Coronary artery (tissue), 2 donors: ENCODE data around the gene ZPBP2.

Experiments used
- DNase-seq: peaks from one replicate; pipeline ENCODE4 v3.0.0-alpha.2; 2017; ENCODE audit warnings: low spot score
- H3K27ac ChIP-seq, 2 donors: fragments of 200-600 bp; sonication (generic); one replicate each; pipeline ENCODE4 v1.5.1; 2016 to 2019
- H3K4me3 ChIP-seq: fragments of 200-600 bp; sonication (generic); 2 replicates; pipeline ENCODE4 v1.5.1; 2016; ENCODE audit warnings: mild to moderate bottlenecking, moderate library complexity
- TF ChIP-seq, protein P1 (sequence below): fragments of 200-600 bp; sonication (generic); IDR thresholded peaks from one replicate; pipeline ENCODE4 v1.5.1; 2019; ENCODE audit warnings: antibody characterized with exemption

ZPBP2 gene

DNA sequence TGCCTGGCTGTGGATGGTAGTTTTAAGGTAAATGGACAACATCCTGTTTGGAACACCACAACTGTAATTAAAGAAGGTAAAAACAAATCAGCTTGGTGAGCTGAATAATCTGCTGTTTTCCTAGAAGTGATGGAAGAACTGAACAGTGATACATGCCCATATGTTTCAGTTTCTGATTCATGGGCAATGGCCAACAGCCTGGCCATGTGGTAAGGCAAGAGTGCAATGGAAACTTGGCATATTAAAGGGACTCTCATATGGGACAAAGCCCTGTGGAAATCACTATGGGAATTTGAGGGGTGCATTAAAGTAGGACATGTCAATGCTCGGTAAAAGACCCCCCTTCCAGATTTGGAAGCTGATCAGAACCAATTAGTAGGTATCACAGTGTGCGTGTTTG lies 41.7 kb upstream of the ZPBP2 start:
- no peak for DNase-seq
- TF ChIP-seq, protein P1, sequence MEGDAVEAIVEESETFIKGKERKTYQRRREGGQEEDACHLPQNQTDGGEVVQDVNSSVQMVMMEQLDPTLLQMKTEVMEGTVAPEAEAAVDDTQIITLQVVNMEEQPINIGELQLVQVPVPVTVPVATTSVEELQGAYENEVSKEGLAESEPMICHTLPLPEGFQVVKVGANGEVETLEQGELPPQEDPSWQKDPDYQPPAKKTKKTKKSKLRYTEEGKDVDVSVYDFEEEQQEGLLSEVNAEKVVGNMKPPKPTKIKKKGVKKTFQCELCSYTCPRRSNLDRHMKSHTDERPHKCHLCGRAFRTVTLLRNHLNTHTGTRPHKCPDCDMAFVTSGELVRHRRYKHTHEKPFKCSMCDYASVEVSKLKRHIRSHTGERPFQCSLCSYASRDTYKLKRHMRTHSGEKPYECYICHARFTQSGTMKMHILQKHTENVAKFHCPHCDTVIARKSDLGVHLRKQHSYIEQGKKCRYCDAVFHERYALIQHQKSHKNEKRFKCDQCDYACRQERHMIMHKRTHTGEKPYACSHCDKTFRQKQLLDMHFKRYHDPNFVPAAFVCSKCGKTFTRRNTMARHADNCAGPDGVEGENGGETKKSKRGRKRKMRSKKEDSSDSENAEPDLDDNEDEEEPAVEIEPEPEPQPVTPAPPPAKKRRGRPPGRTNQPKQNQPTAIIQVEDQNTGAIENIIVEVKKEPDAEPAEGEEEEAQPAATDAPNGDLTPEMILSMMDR, result no peak
- H3K4me3 ChIP-seq, result no peak overlapping the region
- H3K27ac ChIP-seq, result no peak overlapping the region

DNA sequence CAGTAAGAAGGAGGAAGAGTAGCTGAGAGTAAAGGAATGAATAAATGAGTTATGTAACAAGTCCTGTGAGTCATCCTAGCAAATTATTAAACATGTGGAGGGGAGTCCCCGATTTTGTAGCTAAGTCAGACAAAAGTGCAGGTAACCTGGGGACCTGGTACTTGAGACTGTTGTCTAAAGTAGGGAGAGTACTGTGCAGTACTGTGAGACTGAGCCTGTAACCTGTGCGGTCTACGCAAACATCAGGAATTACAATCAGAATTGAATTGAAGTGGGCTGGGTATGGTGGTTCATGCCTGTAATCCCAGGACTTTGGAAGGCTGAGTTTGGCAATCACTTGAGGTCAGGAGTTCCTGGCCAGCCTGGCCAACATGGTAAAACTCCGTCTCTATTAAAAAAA lies 39.6 kb upstream of the ZPBP2 start:
- H3K4me3 ChIP-seq, result no peak overlapping the region
- TF ChIP-seq, protein P1, result no peak
- no peak overlapping the region for H3K27ac ChIP-seq
- DNase-seq, result no peak

DNA sequence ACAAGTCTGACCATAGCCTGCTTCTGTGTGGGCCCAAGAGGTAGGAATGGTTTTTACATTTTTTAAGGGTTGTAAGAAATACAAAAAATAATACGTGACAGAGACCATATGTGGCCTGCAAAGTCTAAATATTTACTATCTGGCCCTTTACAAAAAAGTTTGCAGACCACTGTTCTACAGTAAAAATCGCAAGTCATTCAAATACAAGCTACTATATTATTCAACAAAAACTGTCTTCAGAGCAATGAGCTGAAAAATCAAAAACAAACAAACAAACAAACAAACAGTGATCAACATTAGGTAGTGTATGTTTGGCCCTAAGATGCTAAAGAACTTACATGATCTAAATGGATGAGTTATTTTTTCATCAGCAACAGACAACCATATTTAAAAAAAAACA lies 36.4 kb upstream of the ZPBP2 start:
- H3K4me3 ChIP-seq, result no peak overlapping the region
- DNase-seq, result no peak
- TF ChIP-seq, protein P1, result no peak
- H3K27ac ChIP-seq, result no peak overlapping the region

DNA sequence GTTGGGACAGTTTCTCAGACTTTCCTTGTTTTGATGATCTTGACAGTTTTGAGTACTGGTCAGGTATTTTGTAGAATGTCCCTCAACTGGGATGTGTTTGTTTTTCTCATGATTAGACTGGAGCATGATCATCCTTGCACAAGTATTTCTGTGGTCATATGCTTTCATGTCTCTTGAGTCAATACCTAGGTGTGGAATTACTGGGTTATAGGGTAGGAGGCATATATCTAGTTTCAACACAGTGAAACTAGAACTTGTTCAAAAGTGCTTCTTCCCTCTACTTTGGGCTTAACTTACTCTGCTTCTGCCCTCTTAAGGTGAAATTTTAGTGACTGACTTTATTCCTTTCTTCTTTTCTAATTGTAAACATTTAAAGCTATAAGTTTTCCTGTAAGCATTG lies 34.0 kb upstream of the ZPBP2 start:
- no peak overlapping the region for H3K4me3 ChIP-seq
- no peak for DNase-seq
- TF ChIP-seq, protein P1, result no peak
- no peak overlapping the region for H3K27ac ChIP-seq

DNA sequence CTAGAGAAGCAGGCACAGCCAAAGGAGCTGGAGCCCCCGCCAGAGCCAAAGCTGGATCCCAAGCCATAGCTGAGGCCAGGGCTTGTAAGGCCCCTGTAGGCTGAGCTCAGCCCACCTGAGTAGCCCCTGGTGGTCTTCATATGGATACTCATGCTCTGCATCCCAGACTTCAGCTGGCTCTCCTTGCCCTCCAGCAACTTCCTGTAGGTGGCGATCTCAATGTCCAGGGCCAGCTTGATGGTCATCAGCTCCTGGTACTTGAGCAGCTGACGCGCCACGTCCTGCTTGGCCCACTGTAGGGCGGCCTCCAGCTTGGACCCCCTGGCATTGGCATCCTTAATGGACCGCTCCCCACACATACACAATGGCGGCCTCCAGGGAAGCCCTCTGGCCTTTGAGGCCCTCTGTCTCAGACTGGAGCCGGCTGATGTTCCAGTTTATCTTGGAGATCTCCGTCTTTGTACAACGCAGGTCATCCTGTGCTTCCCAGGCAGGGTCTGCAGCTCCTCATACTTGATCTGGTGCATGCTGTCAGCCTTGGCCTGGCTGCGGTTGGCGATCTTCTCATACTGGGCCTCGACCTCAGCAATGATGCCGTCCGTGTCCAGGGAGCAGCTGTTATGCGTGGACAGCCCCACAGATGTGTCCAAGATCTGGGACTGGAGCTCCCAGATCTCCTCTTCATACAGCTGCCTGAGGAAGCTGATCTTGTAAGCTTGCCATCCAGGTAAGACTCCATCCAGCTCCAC lies 32.8 kb upstream of the ZPBP2 start:
- no peak overlapping the region for H3K27ac ChIP-seq
- DNase-seq, result no peak
- TF ChIP-seq, protein P1, result no peak
- no peak overlapping the region for H3K4me3 ChIP-seq

DNA sequence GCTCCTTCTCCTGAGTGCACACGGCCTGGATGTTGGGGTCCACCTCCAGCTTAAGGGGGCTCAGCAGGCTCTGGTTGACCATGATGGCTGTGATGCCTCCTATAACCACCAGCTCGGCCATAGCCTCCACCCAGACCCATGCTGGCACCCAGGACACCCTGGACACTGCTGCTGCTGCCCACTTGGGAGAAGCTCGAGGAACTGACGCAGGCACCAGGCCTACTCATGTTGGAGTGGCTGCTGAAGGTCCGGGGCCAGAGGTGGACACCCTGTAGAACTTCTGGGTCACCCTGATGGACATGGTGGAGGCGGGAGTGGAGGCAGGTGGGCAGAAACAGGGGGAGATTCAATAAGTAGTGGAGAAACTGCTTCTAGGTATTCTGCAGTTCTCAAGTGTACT lies 31.9 kb upstream of the ZPBP2 start:
- TF ChIP-seq, protein P1, result no peak
- H3K27ac ChIP-seq, result no peak overlapping the region
- H3K4me3 ChIP-seq, result no peak overlapping the region
- DNase-seq, result no peak

DNA sequence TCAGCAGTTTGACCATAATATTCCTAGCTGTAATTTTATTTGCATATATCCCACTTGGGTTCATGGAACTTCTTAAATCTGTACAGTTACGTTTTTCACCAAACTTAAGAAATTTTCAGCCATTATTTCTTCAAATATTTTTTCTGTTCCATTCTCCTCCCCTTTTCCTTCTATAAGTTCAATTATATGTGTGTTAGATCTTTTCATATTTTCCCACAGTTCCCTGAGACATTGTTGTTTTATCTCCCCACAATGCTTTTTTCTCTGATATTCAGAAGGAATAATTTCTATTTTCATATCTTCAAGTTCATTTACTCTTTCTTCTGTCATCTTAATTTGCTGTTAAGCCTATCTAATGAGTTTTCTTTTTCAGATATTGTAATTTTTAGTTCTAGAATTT lies 29.9 kb upstream of the ZPBP2 start:
- TF ChIP-seq, protein P1, result no peak
- H3K4me3 ChIP-seq, result no peak overlapping the region
- no peak overlapping the region for H3K27ac ChIP-seq
- no peak for DNase-seq
